ENCODE data around the gene MRPL33. TPM values are rescaled to one million over a fixed set of nuclear protein-coding genes. Genes with fewer than 3 reads are reported as not detected.

The MRPL33 gene
- polyA plus RNA-seq, 1 donor from 2014 or later: 406 TPM

DNA sequence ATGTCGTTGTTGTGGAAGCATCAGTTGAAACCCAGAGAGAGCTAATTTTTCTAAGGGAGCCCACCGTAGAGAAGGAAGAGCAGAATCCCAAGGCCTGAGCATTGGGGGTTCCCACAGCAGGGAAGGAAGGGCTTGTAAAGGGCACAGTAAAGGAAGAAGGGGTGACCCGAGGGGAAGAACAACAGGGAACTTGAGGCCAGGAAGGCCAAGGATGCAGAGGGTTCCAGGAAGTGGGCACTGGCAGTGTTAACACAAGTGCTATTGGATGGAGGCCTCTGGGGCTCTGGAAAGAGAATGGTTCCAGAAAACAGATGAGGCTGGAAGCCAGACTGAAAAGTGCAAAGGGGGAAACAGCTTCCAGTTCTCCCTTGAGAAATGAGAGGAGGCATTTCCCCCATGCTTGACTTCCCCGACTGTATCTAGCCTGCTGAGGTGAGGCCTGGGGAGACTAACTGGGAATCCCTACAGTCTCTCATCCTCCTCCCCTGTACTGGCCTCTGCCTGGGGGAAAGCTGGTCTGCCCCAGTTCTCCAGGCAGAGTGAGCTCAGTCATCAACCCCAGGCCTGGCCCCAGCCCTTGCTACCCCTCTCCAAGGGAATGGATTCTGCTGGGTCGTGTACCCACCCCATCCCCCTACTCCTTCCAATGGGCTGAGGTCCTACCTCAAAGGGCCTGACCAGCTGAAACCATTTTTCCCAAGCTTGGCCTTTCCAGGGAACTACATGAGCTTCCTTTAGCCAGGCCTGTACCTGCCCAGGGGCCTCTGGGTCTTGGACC is 43.2 kb upstream of the MRPL33 start:
- H3K9me3 ChIP-seq (ENCODE audit: low read length): no peaks in the 10 kb centered on the region
- TF ChIP-seq RAD21 (conservative IDR thresholded peaks at IDR 0.05): no peak
- TF ChIP-seq CTCF (IDR thresholded peaks at IDR 0.05; ENCODE audit: poor library complexity, severe bottlenecking): no peak
- TF ChIP-seq, protein P1, sequence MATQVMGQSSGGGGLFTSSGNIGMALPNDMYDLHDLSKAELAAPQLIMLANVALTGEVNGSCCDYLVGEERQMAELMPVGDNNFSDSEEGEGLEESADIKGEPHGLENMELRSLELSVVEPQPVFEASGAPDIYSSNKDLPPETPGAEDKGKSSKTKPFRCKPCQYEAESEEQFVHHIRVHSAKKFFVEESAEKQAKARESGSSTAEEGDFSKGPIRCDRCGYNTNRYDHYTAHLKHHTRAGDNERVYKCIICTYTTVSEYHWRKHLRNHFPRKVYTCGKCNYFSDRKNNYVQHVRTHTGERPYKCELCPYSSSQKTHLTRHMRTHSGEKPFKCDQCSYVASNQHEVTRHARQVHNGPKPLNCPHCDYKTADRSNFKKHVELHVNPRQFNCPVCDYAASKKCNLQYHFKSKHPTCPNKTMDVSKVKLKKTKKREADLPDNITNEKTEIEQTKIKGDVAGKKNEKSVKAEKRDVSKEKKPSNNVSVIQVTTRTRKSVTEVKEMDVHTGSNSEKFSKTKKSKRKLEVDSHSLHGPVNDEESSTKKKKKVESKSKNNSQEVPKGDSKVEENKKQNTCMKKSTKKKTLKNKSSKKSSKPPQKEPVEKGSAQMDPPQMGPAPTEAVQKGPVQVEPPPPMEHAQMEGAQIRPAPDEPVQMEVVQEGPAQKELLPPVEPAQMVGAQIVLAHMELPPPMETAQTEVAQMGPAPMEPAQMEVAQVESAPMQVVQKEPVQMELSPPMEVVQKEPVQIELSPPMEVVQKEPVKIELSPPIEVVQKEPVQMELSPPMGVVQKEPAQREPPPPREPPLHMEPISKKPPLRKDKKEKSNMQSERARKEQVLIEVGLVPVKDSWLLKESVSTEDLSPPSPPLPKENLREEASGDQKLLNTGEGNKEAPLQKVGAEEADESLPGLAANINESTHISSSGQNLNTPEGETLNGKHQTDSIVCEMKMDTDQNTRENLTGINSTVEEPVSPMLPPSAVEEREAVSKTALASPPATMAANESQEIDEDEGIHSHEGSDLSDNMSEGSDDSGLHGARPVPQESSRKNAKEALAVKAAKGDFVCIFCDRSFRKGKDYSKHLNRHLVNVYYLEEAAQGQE (IDR thresholded peaks at IDR 0.05; ENCODE audit: borderline replicate concordance): no peak
- no peak for TF ChIP-seq MXI1 (conservative IDR thresholded peaks at IDR 0.05; ENCODE audit: poor library complexity, severe bottlenecking)
- TF ChIP-seq SMC3 (conservative IDR thresholded peaks at IDR 0.05; ENCODE audit: poor library complexity): no peak
- no peak for TF ChIP-seq TAF1 (IDR thresholded peaks at IDR 0.05; ENCODE audit: low read depth)
- TF ChIP-seq EP300 (conservative IDR thresholded peaks at IDR 0.05; ENCODE audit: poor library complexity, severe bottlenecking): no peak
- TF ChIP-seq POLR2AphosphoS5 (IDR thresholded peaks at IDR 0.05): no peak
- TF ChIP-seq EZH2 (IDR thresholded peaks at IDR 0.05; ENCODE audit: borderline replicate concordance, insufficient read depth, low read length, poor library complexity, severe bottlenecking): no peak
- H3K4me2 ChIP-seq (ENCODE audit: low read length): no peak overlapping the region
- H4K20me1 ChIP-seq (ENCODE audit: insufficient read depth): no peaks in the 10 kb centered on the region
- H3K79me2 ChIP-seq (replicated peaks; ENCODE audit: insufficient read depth, low read length): no peaks in the 10 kb centered on the region
- H3K4me3 ChIP-seq (ENCODE audit: low read length): no peak overlapping the region
- H3K9me2 ChIP-seq (ENCODE audit: insufficient read depth, low read length): no peaks in the 10 kb centered on the region
- no peaks in the 10 kb centered on the region for H3F3A ChIP-seq (ENCODE audit: insufficient read depth, low read length, poor library complexity, severe bottlenecking)
- no peak overlapping the region for H3K9ac ChIP-seq (ENCODE audit: low read length)
- H2AFZ ChIP-seq (ENCODE audit: low read depth, low read length): no peak overlapping the region
- no peaks in the 10 kb centered on the region for H3K36me3 ChIP-seq (ENCODE audit: insufficient read depth, low read length)
- H3K27ac ChIP-seq (ENCODE audit: low read length): no peak overlapping the region
- H3K27me3 ChIP-seq (ENCODE audit: insufficient read depth, low read depth, low read length): no peaks in the 10 kb centered on the region

DNA sequence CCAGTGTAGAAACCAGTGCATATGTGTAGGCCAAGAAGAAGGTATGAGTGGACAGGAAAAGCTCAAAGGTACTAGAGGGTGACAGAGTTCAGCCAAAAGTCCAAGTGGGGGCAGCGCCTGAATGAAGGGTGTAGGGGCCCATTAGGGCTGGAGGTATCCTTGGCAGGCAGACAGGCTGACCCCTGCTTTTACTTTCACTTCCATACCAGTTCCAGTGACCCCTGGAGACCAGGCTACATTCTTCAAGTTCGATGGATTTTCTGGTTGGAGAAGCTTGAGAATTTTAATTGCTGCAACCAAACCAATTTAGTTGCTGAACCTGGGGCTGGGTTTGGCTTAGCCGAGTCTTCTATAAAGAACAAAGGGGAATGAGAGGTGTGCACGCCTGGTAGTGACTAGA is 42.3 kb upstream of the MRPL33 start:
- H3K9me2 ChIP-seq (ENCODE audit: insufficient read depth, low read length): no peaks in the 10 kb centered on the region
- no peak overlapping the region for H3K27ac ChIP-seq (ENCODE audit: low read length)
- no peak overlapping the region for H3K4me3 ChIP-seq (ENCODE audit: low read length)
- no peaks in the 10 kb centered on the region for H3K36me3 ChIP-seq (ENCODE audit: insufficient read depth, low read length)
- no peaks in the 10 kb centered on the region for H4K20me1 ChIP-seq (ENCODE audit: insufficient read depth)
- no peak overlapping the region for H2AFZ ChIP-seq (ENCODE audit: low read depth, low read length)
- H3K79me2 ChIP-seq (replicated peaks; ENCODE audit: insufficient read depth, low read length): no peaks in the 10 kb centered on the region
- no peak overlapping the region for H3K4me2 ChIP-seq (ENCODE audit: low read length)
- H3K9ac ChIP-seq (ENCODE audit: low read length): no peak overlapping the region
- no peaks in the 10 kb centered on the region for H3K27me3 ChIP-seq (ENCODE audit: insufficient read depth, low read depth, low read length)
- H3K9me3 ChIP-seq (ENCODE audit: low read length): no peaks in the 10 kb centered on the region
- TF ChIP-seq SMC3 (conservative IDR thresholded peaks at IDR 0.05; ENCODE audit: poor library complexity): no peak
- no peak for TF ChIP-seq CTCF (IDR thresholded peaks at IDR 0.05; ENCODE audit: poor library complexity, severe bottlenecking)
- TF ChIP-seq, protein P1 (IDR thresholded peaks at IDR 0.05; ENCODE audit: borderline replicate concordance): no peak
- TF ChIP-seq RAD21 (conservative IDR thresholded peaks at IDR 0.05): no peak
- TF ChIP-seq EZH2 (IDR thresholded peaks at IDR 0.05; ENCODE audit: borderline replicate concordance, insufficient read depth, low read length, poor library complexity, severe bottlenecking): no peak
- TF ChIP-seq POLR2AphosphoS5 (IDR thresholded peaks at IDR 0.05): no peak
- no peak for TF ChIP-seq EP300 (conservative IDR thresholded peaks at IDR 0.05; ENCODE audit: poor library complexity, severe bottlenecking)
- TF ChIP-seq MXI1 (conservative IDR thresholded peaks at IDR 0.05; ENCODE audit: poor library complexity, severe bottlenecking): no peak
- TF ChIP-seq TAF1 (IDR thresholded peaks at IDR 0.05; ENCODE audit: low read depth): no peak
- H3F3A ChIP-seq (ENCODE audit: insufficient read depth, low read length, poor library complexity, severe bottlenecking): no peaks in the 10 kb centered on the region

Measured in neural cell (in vitro differentiated cells).